Neural progenitor cell (in vitro differentiated cells): ENCODE measurements around the gene PCSK2.

ENCODE experiments used
- CTCF ChIP-seq: fragments of 200-600 bp; sonication (generic); IDR thresholded peaks from 2 replicates; pipeline ENCODE4 v1.5.1; 2017; ENCODE audit warnings: antibody characterized with exemption, mild to moderate bottlenecking
- EZH2 ChIP-seq: fragments of 200-600 bp; sonication (generic); IDR thresholded peaks from 2 replicates; pipeline ENCODE4 v1.6.1; 2017; ENCODE audit warnings: antibody characterized with exemption, mild to moderate bottlenecking, moderate library complexity

DNA sequence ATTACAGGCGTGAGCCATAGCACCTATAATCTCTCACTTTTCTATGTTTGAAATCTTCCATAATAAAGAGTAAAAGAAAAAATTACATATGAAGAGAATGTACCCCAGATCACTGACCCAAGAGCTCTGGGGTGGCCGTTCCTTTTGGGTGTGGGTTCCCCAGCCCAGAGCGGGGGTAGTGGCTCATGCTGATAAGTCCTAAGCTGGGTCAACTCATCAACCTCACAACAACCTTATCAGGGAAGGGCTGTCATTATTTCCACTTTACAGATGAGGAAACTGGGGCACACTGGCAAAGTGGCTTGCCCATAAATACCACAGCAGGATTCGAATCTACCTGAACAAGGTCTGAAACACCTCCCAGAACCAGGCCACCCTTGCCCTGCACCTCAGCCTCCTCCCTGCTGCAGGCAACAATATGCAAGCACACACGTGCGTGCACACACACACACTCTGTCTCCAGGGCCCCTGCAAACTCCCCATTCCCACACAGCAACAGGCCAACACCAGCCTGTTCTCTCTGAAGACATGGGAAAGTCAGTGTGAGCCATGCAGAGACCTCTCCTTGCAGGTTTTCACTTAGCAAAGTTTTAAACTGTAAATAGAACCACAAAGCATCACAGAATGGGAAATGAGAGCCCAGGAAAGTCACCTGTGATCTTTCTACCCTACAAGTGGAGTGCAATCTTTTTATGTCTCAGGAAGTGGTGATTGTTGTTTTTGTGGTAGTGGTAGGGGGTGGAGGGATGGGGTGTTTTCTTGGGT lies 276.6 kb downstream of the PCSK2 start:
- TF ChIP-seq CTCF (no peak), EZH2 (no peak)
